ENCODE data around the gene PLD5.
A peak's percentile ranks its signal among the peaks of the same experiment; 100 is the strongest.
"Not testable (repeated sequence)": the region's sequence is repeated elsewhere in the genome, so short reads cannot be mapped to it uniquely, and the experiment has no call there.

PLD5 gene

GRCh38 chr1:242426271-242426905 lies 98.1 kb downstream of the PLD5 start:
- DNase-seq (ENCODE audit: low read depth) = no peak

GRCh38 chr1:242425232-242425631 lies 99.3 kb downstream of the PLD5 start:
- DNase-seq (ENCODE audit: low read depth) = peak; percentile 6

GRCh38 chr1:242416657-242417056 lies 107.8 kb downstream of the PLD5 start:
- DNase-seq (ENCODE audit: low read depth) = no peak

- DNase-seq (ENCODE audit: low read depth) = no peak
Observed at GRCh38 chr1:242412921-242413320, 111.6 kb downstream of the PLD5 start.

- DNase-seq (ENCODE audit: low read depth) = no peak
Observed at GRCh38 chr1:242411901-242412300, 112.6 kb downstream of the PLD5 start.

- DNase-seq (ENCODE audit: low read depth) = no peak
Observed at GRCh38 chr1:242405947-242406346, 118.5 kb downstream of the PLD5 start.

- no peak for DNase-seq (ENCODE audit: low read depth)
Observed at GRCh38 chr1:242404296-242404695, 120.2 kb downstream of the PLD5 start.

GRCh38 chr1:242402956-242403355 lies 121.5 kb downstream of the PLD5 start:
- DNase-seq (ENCODE audit: low read depth) = no peak

- no peak for DNase-seq (ENCODE audit: low read depth)
Observed at GRCh38 chr1:242401937-242402336, 122.6 kb downstream of the PLD5 start.

- no peak for DNase-seq (ENCODE audit: low read depth)
Observed at GRCh38 chr1:242398351-242398750, 126.1 kb downstream of the PLD5 start.

- no peak for DNase-seq (ENCODE audit: low read depth)
Observed at GRCh38 chr1:242391896-242392295, 132.6 kb downstream of the PLD5 start.

GRCh38 chr1:242376121-242376520 lies 148.4 kb downstream of the PLD5 start:
- not testable (repeated sequence) for DNase-seq (ENCODE audit: low read depth)

GRCh38 chr1:242350446-242350845 lies 174.1 kb downstream of the PLD5 start:
- not testable (repeated sequence) for DNase-seq (ENCODE audit: low read depth)

GRCh38 chr1:242349636-242350035 lies 174.9 kb downstream of the PLD5 start:
- no peak for DNase-seq (ENCODE audit: low read depth)

GRCh38 chr1:242330865-242331264 lies 193.6 kb downstream of the PLD5 start:
- DNase-seq (ENCODE audit: low read depth) = not testable (repeated sequence)

GRCh38 chr1:242327381-242327780 lies 197.1 kb downstream of the PLD5 start:
- not testable (repeated sequence) for DNase-seq (ENCODE audit: low read depth)

GRCh38 chr1:242321981-242322380 lies 202.5 kb downstream of the PLD5 start:
- not testable (repeated sequence) for DNase-seq (ENCODE audit: low read depth)

GRCh38 chr1:242318140-242318539 lies 206.4 kb downstream of the PLD5 start:
- no peak for DNase-seq (ENCODE audit: low read depth)

GRCh38 chr1:242314865-242315264 lies 209.6 kb downstream of the PLD5 start:
- DNase-seq (ENCODE audit: low read depth) = not testable (repeated sequence)

- DNase-seq (ENCODE audit: low read depth) = not testable (repeated sequence)
Observed at GRCh38 chr1:242314085-242314649, 210.3 kb downstream of the PLD5 start.

- DNase-seq (ENCODE audit: low read depth) = not testable (repeated sequence)
Observed at GRCh38 chr1:242308681-242309080, 215.8 kb downstream of the PLD5 start.

GRCh38 chr1:242293781-242294180 lies 230.7 kb downstream of the PLD5 start:
- not testable (repeated sequence) for DNase-seq (ENCODE audit: low read depth)

GRCh38 chr1:242288067-242288466 lies 236.4 kb downstream of the PLD5 start:
- DNase-seq (ENCODE audit: low read depth) = not testable (repeated sequence)

Measured in iris pigment epithelial cell (primary cell).